Endothelial cell (in vitro differentiated cells): ENCODE measurements around the gene ANKRD13C. TPM values are rescaled to one million over a fixed set of nuclear protein-coding genes. Genes with fewer than 3 reads are reported as not detected.

ENCODE experiments used
- DNase-seq: peaks from one replicate; pipeline ENCODE4 v3.0.0; 2021; ENCODE audit warnings: low spot score
- H3K27ac Mint-ChIP-seq: one replicate; pipeline ENCODE4 v1.8.0; 2021; ENCODE audit warnings: mixed read lengths, inconsistent platforms; ENCODE audit not compliant: unreplicated experiment
- H3K27me3 Mint-ChIP-seq: one replicate; pipeline ENCODE4 v1.8.0; 2021; ENCODE audit warnings: mild to moderate bottlenecking, moderate library complexity, mixed read lengths, inconsistent platforms; ENCODE audit not compliant: unreplicated experiment
- H3K36me3 Mint-ChIP-seq: one replicate; pipeline ENCODE4 v1.8.0; 2021; ENCODE audit warnings: mild to moderate bottlenecking, low read depth, mixed read lengths, inconsistent platforms; ENCODE audit not compliant: unreplicated experiment
- H3K4me1 Mint-ChIP-seq: one replicate; pipeline ENCODE4 v1.8.0; 2021; ENCODE audit warnings: mild to moderate bottlenecking, mixed read lengths, inconsistent platforms; ENCODE audit not compliant: unreplicated experiment
- H3K4me3 Mint-ChIP-seq: one replicate; pipeline ENCODE4 v1.8.0; 2021; ENCODE audit warnings: mild to moderate bottlenecking, mixed read lengths, inconsistent platforms; ENCODE audit not compliant: unreplicated experiment
- H3K9me3 Mint-ChIP-seq: one replicate; pipeline ENCODE4 v1.8.0; 2021; ENCODE audit warnings: mixed read lengths, inconsistent platforms; ENCODE audit not compliant: unreplicated experiment
- CTCF ChIP-seq: fragments of 200-600 bp; sonication (generic); IDR thresholded peaks from one replicate; pipeline ENCODE4 v1.5.0; 2021; ENCODE audit warnings: antibody characterized with exemption; ENCODE audit not compliant: unreplicated experiment
- total RNA-seq: library from RNA; stranded (reverse); fragmentation: NEBNext Ultra II Directional; extraction: Animal tissue kit (Norgen Biotek cat#: 25700); gene quantifications from one replicate; pipeline ENCODE4 v1.2.1, GENCODE V29; 2021; ENCODE audit not compliant: unreplicated experiment

Gene ANKRD13C
- total RNA-seq, 1 donor from 2014 or later, result 20.9 TPM

- TF ChIP-seq CTCF, result no peak
- no peak for DNase-seq
- H3K9me3 Mint-ChIP-seq, result no peaks in the 10 kb centered on the region
- H3K4me1 Mint-ChIP-seq, result peaks cover 27% of the 10 kb centered on the region
- peak overlapping the region; percentile 81 for H3K27ac Mint-ChIP-seq
- no peak overlapping the region for H3K4me3 Mint-ChIP-seq
- H3K27me3 Mint-ChIP-seq, result peaks cover 4% of the 10 kb centered on the region
- H3K36me3 Mint-ChIP-seq, result peaks cover 4% of the 10 kb centered on the region
These were observed 5.8 kb upstream of the ANKRD13C start for GRCh38 chr1:70360321-70360720.

GRCh38 chr1:70358921-70359564, 4.5 kb upstream of the ANKRD13C start:
- peaks cover 8% of the 10 kb centered on the region for H3K36me3 Mint-ChIP-seq
- H3K4me1 Mint-ChIP-seq, result peaks cover 34% of the 10 kb centered on the region
- DNase-seq, result no peak
- H3K27ac Mint-ChIP-seq, result no peak overlapping the region
- H3K9me3 Mint-ChIP-seq, result no peaks in the 10 kb centered on the region
- H3K4me3 Mint-ChIP-seq, result no peak overlapping the region
- no peak for TF ChIP-seq CTCF
- peaks cover 6% of the 10 kb centered on the region for H3K27me3 Mint-ChIP-seq

GRCh38 chr1:70355920-70356319, 1.4 kb upstream of the ANKRD13C start:
- Mint-ChIP-seq H3K27ac (peak overlapping the region; percentile 83), H3K27me3 (peaks cover 12% of the 10 kb centered on the region), H3K4me1 (peaks cover 22% of the 10 kb centered on the region), H3K36me3 (peaks cover 15% of the 10 kb centered on the region), H3K4me3 (peak overlapping the region; percentile 94), H3K9me3 (no peaks in the 10 kb centered on the region)
- DNase-seq, result no peak
- no peak for TF ChIP-seq CTCF

GRCh38 chr1:70355111-70355407, 537 bp upstream of the ANKRD13C start:
- Mint-ChIP-seq H3K4me1 (peaks cover 23% of the 10 kb centered on the region), H3K36me3 (peaks cover 15% of the 10 kb centered on the region), H3K27ac (peak overlapping the region; percentile 99), H3K27me3 (peaks cover 12% of the 10 kb centered on the region), H3K9me3 (no peaks in the 10 kb centered on the region), H3K4me3 (peak overlapping the region; percentile 94)
- no peak for TF ChIP-seq CTCF
- DNase-seq, result no peak

GRCh38 chr1:70353601-70354331, 756 bp downstream of the ANKRD13C start:
- Mint-ChIP-seq H3K27ac (peak overlapping the region; percentile 99), H3K4me3 (peak overlapping the region; percentile 94), H3K9me3 (no peaks in the 10 kb centered on the region), H3K27me3 (peaks cover 12% of the 10 kb centered on the region), H3K4me1 (peaks cover 26% of the 10 kb centered on the region), H3K36me3 (peaks cover 15% of the 10 kb centered on the region)
- peak; percentile 30 for DNase-seq
- TF ChIP-seq CTCF, result no peak
